GM21390 (cell line): ENCODE measurements around the gene WAC.
A peak's percentile ranks its signal among the peaks of the same experiment; 100 is the strongest.

Experiments
- ATAC-seq: cut with Tn5 transposase; IDR thresholded peaks from one replicate; pipeline ENCODE4 v1.9.1; 2021; ENCODE audit not compliant: unreplicated experiment

The WAC gene

GRCh38 chr10:28523725-28524252 lies 9.1 kb upstream of the WAC start:
- no peak for ATAC-seq

- ATAC-seq: no peak
These were observed 2.2 kb upstream of the WAC start for GRCh38 chr10:28530751-28531150.

- ATAC-seq: peak; percentile 1
These were observed 257 bp downstream of the WAC start for GRCh38 chr10:28533186-28533564.

- peak; percentile 21 for ATAC-seq
These were observed 820 bp downstream of the WAC start for GRCh38 chr10:28533571-28534304.

- ATAC-seq: no peak
These were observed 2.9 kb downstream of the WAC start for GRCh38 chr10:28535846-28536245.

GRCh38 chr10:28538595-28538994 lies 5.7 kb downstream of the WAC start:
- ATAC-seq: no peak

- ATAC-seq: no peak
These were observed 7.2 kb downstream of the WAC start for GRCh38 chr10:28540145-28540544.

GRCh38 chr10:28541717-28542365 lies 8.9 kb downstream of the WAC start:
- no peak for ATAC-seq

GRCh38 chr10:28542728-28543127 lies 9.8 kb downstream of the WAC start:
- no peak for ATAC-seq

GRCh38 chr10:28544058-28544457 lies 11.1 kb downstream of the WAC start:
- ATAC-seq: no peak

- ATAC-seq: no peak
These were observed 13.2 kb downstream of the WAC start for GRCh38 chr10:28545967-28546644.

GRCh38 chr10:28548781-28549498 lies 16.0 kb downstream of the WAC start:
- ATAC-seq: no peak

GRCh38 chr10:28551086-28551485 lies 18.2 kb downstream of the WAC start:
- ATAC-seq: no peak

- ATAC-seq: no peak
These were observed 19.9 kb downstream of the WAC start for GRCh38 chr10:28552775-28553174.

- ATAC-seq: no peak
These were observed 21.1 kb downstream of the WAC start for GRCh38 chr10:28554009-28554408.

GRCh38 chr10:28554952-28555351 lies 22.0 kb downstream of the WAC start:
- ATAC-seq: no peak

GRCh38 chr10:28555358-28555757 lies 22.4 kb downstream of the WAC start:
- no peak for ATAC-seq

GRCh38 chr10:28556142-28556541 lies 23.2 kb downstream of the WAC start:
- ATAC-seq: no peak

GRCh38 chr10:28558186-28558585 lies 25.3 kb downstream of the WAC start:
- no peak for ATAC-seq

GRCh38 chr10:28558923-28559508 lies 26.1 kb downstream of the WAC start:
- no peak for ATAC-seq

- ATAC-seq: no peak
These were observed 26.7 kb downstream of the WAC start for GRCh38 chr10:28559618-28560017.
